GM06990 (cell line): Measurements from ENCODE around the gene ZNF436.

Source experiments
- DNase-seq: peaks from one replicate; pipeline ENCODE4 v3.0.0-alpha.2; 2011; ENCODE audit not compliant: insufficient read length; ENCODE audit errors: extremely low read depth
- H3K27me3 ChIP-seq: replicated peaks from 2 replicates; pipeline ENCODE4 v1.6.0; 2011; ENCODE audit warnings: low read length; ENCODE audit not compliant: control insufficient read depth, insufficient read depth
- H3K36me3 ChIP-seq: 2 replicates; pipeline ENCODE4 v1.5.1; 2011; ENCODE audit warnings: low read length; ENCODE audit not compliant: control insufficient read depth, insufficient read depth
- H3K4me3 ChIP-seq: replicated peaks from 2 replicates; pipeline ENCODE4 v1.5.1; 2011; ENCODE audit warnings: low read depth, mild to moderate bottlenecking, control low read depth, low read length
- TF ChIP-seq, protein P1 (sequence below): IDR thresholded peaks from 2 replicates; pipeline ENCODE4 v1.5.1; 2011; ENCODE audit warnings: low read length, control low read depth, mild to moderate bottlenecking, inconsistent platforms; ENCODE audit not compliant: insufficient read depth, poor library complexity, severe bottlenecking

ZNF436 gene

DNA sequence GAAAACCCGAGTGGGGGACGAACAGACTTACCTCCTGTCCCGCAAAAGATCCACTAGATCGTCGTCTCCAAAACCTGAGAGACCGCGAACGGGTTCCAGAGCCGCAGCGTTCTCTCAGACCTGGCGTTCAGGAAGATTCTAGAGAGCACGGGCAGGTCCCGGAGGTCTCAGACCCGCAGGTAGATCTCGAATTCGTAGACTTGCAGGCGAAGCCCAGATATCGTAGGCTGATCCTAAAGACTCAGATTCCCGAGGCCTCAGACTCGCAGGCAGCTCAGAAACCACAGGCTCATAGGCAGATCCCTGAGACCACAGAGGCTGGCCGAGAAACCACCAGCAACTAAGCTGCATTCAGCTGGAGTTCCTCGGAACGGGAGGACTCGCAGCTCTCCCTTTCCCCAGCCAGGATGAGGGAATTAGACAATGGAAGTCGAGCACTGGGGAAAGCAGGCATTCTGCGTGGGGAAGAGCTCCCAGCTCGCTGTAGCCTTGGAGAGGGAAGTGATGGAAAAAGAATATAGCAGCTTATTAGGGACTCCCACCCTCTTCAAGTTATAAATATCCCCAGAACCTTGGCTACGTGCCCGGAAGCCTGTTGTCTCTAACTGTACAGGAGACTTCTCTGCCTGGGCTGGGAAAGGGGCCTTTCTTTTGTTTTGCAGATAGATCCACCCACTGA lies at the start of gene ZNF436:
Gene ZNF436, minus strand, starts transcription at position 502 of the 679 bp plus-strand sequence. CDS start 1,831 bp downstream, outside the sequence.
- Histone ChIP-seq H3K4me3 (peak within 1 kb of the TSS; percentile 72), H3K27me3 (no peaks in the 10 kb centered on the region), H3K36me3 (no peaks in the 10 kb centered on the region; the same call in 1 of the 2 replicates)
- DNase-seq, result no peak
- TF ChIP-seq, protein P1, sequence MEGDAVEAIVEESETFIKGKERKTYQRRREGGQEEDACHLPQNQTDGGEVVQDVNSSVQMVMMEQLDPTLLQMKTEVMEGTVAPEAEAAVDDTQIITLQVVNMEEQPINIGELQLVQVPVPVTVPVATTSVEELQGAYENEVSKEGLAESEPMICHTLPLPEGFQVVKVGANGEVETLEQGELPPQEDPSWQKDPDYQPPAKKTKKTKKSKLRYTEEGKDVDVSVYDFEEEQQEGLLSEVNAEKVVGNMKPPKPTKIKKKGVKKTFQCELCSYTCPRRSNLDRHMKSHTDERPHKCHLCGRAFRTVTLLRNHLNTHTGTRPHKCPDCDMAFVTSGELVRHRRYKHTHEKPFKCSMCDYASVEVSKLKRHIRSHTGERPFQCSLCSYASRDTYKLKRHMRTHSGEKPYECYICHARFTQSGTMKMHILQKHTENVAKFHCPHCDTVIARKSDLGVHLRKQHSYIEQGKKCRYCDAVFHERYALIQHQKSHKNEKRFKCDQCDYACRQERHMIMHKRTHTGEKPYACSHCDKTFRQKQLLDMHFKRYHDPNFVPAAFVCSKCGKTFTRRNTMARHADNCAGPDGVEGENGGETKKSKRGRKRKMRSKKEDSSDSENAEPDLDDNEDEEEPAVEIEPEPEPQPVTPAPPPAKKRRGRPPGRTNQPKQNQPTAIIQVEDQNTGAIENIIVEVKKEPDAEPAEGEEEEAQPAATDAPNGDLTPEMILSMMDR, result no peak

DNA sequence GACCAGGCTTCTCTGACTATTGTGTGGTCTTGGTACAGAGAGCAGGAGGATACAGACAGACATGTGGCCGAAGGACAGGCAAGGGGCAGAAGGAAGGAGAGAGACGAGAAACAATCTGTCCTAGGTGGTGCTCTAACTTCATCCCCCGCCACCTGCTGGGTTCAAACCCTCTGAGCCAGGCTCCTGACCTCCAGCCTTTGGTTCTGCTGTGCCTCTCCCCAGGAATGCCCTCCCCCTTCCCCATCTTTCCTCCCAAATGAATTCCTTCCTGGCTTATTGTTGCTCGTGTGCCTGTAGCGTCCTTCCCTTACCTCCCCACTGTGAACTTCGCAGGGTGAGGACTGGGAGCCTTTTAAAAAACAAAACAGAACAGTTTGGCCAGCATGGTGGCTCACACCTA lies 49.5 kb upstream of the ZNF436 start:
- no peaks in the 10 kb centered on the region for H3K36me3 ChIP-seq
- no peak overlapping the region for H3K4me3 ChIP-seq
- TF ChIP-seq, protein P1, result no peak
- peaks cover 2% of the 10 kb centered on the region; the same call in 1 of the 2 replicates for H3K27me3 ChIP-seq
- no peak for DNase-seq

DNA sequence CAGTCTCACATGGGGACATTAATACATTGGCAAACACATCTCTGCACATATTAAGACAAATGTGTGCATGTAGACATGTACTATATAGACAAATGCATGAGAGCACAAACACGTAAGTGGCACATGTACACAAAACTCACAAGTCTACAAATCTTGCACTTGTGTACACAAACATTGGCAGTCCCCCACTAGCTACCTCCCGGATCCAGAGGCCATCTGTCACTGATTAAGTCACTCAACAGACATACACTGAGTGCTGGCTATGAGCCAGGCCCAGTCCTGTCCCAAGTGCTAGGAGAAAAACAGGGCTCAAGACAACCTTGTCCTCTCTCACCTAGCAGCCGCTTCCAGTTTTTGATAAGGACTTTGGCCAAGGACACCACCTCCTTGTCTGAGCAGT lies 47.9 kb upstream of the ZNF436 start:
- TF ChIP-seq, protein P1, result no peak
- Histone ChIP-seq H3K27me3 (no peaks in the 10 kb centered on the region; the same call in 1 of the 2 replicates), H3K4me3 (no peak overlapping the region), H3K36me3 (no peaks in the 10 kb centered on the region)
- no peak for DNase-seq

DNA sequence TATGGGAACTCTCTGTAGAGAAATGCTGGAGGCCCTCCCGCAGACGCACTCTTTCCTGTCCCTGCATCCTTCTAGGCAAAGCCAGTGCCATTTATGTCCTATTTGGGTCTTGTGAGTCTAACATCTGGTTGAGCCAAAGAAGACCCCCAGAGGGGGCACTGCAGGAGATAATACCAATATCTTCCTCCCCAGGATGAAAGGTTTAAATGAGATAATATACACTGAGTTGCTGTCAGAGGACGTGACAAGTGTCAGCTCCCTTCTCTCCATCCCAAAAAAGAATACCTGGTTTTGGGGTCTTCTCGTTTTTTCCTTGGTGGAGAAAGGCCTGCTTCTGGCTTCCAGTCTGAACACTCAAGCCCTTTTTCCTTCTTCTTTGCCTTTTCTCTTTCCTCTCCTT lies 47.3 kb upstream of the ZNF436 start:
- no peak for DNase-seq
- Histone ChIP-seq H3K27me3 (no peaks in the 10 kb centered on the region; the same call in 1 of the 2 replicates), H3K4me3 (no peak overlapping the region), H3K36me3 (no peaks in the 10 kb centered on the region)
- TF ChIP-seq, protein P1, result no peak

DNA sequence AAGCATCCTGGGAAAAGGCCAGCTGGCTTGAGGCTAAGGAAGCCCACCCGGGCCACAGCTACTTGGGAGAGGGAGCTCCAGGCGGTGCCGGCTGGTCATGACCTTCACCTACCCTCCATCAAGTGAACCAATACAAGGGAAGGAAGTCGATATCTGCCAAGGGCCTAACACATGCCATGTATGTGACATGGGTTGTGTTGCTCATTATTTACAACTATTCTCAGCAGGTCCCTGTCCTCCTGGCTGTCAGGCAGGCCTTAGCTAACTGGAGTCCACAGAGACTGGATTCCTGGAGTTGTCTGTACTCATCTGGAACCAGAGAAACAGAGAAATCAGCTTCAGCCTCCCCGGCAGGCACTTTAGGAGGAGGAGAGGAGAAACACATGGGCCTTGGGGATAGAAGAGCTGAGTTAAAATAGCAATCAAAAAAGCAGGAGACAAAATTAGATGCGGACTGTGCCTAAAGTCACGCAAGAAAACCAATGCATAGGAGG lies 39.2 kb upstream of the ZNF436 start:
- no peaks in the 10 kb centered on the region for H3K27me3 ChIP-seq

More for the DNA sequence above, 39.2 kb upstream of the ZNF436 start:
- TF ChIP-seq, protein P1, result no peak
- no peak for DNase-seq
- H3K36me3 ChIP-seq, result no peaks in the 10 kb centered on the region
- no peak overlapping the region for H3K4me3 ChIP-seq
